GM23248 (cell line): ENCODE data around the gene SSNA1. TPM values are rescaled to one million over a fixed set of nuclear protein-coding genes. Genes with fewer than 3 reads are reported as not detected.

Source experiments
- DNase-seq: peaks from one replicate; pipeline ENCODE4 v3.0.0-alpha.2; 2015
- H2AFZ ChIP-seq: fragments of 200-600 bp; sonication (generic); 2 replicates; pipeline ENCODE4 v1.6.1; 2016; ENCODE audit warnings: antibody characterized with exemption
- H3F3A ChIP-seq: fragments of 200-600 bp; sonication (generic); 2 replicates; pipeline ENCODE4 v1.6.1; 2016; ENCODE audit warnings: mild to moderate bottlenecking, antibody characterized with exemption, mixed run types; ENCODE audit not compliant: insufficient read depth
- H3K27ac ChIP-seq: fragments of 200-600 bp; sonication (generic); 2 replicates; pipeline ENCODE4 v1.5.1; 2016; ENCODE audit warnings: mild to moderate bottlenecking
- H3K27me3 ChIP-seq: fragments of 200-600 bp; sonication (generic); replicated peaks from 2 replicates; pipeline ENCODE4 v1.6.1; 2016; ENCODE audit warnings: mild to moderate bottlenecking; ENCODE audit not compliant: insufficient read depth
- H3K36me3 ChIP-seq: fragments of 200-600 bp; sonication (generic); 2 replicates; pipeline ENCODE4 v1.6.1; 2016; ENCODE audit warnings: low read depth, mild to moderate bottlenecking
- H3K4me1 ChIP-seq: fragments of 200-600 bp; sonication (generic); 2 replicates; pipeline ENCODE4 v1.6.1; 2016; ENCODE audit warnings: mild to moderate bottlenecking; ENCODE audit not compliant: insufficient read depth
- H3K4me2 ChIP-seq: fragments of 200-600 bp; sonication (generic); one replicate; pipeline ENCODE4 v1.6.1; 2016; ENCODE audit warnings: mild to moderate bottlenecking; ENCODE audit not compliant: unreplicated experiment
- H3K4me3 ChIP-seq: fragments of 200-600 bp; sonication (generic); 2 replicates; pipeline ENCODE4 v1.5.1; 2016; ENCODE audit warnings: mild to moderate bottlenecking
- H3K79me2 ChIP-seq: fragments of 200-600 bp; sonication (generic); 2 replicates; pipeline ENCODE4 v1.6.1; 2016; ENCODE audit warnings: mild to moderate bottlenecking; ENCODE audit not compliant: insufficient read depth
- H3K9ac ChIP-seq: fragments of 200-600 bp; sonication (generic); 2 replicates; pipeline ENCODE4 v1.6.1; 2016; ENCODE audit warnings: mild to moderate bottlenecking
- H3K9me2 ChIP-seq: fragments of 200-600 bp; sonication (generic); 2 replicates; pipeline ENCODE4 v1.6.1; 2016; ENCODE audit warnings: mixed run types, mild to moderate bottlenecking, moderate library complexity; ENCODE audit not compliant: insufficient read depth
- H3K9me3 ChIP-seq: fragments of 200-600 bp; sonication (generic); one replicate; pipeline ENCODE4 v1.6.1; 2017; ENCODE audit warnings: low read depth
- H4K20me1 ChIP-seq: fragments of 200-600 bp; sonication (generic); 2 replicates; pipeline ENCODE4 v1.6.0; 2016; ENCODE audit not compliant: insufficient read depth
- EZH2 ChIP-seq: fragments of 200-600 bp; sonication (generic); IDR thresholded peaks from 2 replicates; pipeline ENCODE4 v1.6.1; 2018; ENCODE audit warnings: antibody characterized with exemption, mild to moderate bottlenecking; ENCODE audit not compliant: insufficient read depth, poor library complexity, severe bottlenecking
- EZH2phosphoT487 ChIP-seq: fragments of 200-600 bp; sonication (generic); IDR thresholded peaks from 2 replicates; pipeline ENCODE4 v1.6.1; 2018; ENCODE audit warnings: antibody characterized with exemption, moderate library complexity, mild to moderate bottlenecking, low read depth; ENCODE audit not compliant: insufficient read depth
- WGBS, 2 experiments: methylation state at CpG; one replicate each; pipeline ENCODE4 v1.1.6; 2015 to 2017; ENCODE audit warnings: low lambda C conversion rate in 2 of 2, low coverage in 1 of 2; ENCODE audit errors: missing lambda C conversion rate in 2 of 2; 5-methylcytosine and 5-hydroxymethylcytosine counted together
- in situ Hi-C: fragments of 300-500 bp; cut with MboI; formaldehyde crosslinking; loops from 2 replicates; pipeline ENCODE4 v1.15.0; 2020
- polyA plus RNA-seq: library from polyadenylated mRNA; unstranded; fragments of >200 nt; fragmentation: Nextera tagmentation; extraction: Ambion mirVana; gene quantifications from 2 replicates; pipeline ENCODE4 v1.2.1, GENCODE V29; 2016
- total RNA-seq: library from RNA; depleted of rRNA; stranded (reverse); fragments of >200 nt; shearing (Covaris generic); gene quantifications from 2 replicates; pipeline ENCODE4 v1.2.3, GENCODE V29; 2014

The SSNA1 gene
- total and polyA plus RNA-seq, 2 experiments from 2014 or later, result 93.1 to 105 TPM

DNA sequence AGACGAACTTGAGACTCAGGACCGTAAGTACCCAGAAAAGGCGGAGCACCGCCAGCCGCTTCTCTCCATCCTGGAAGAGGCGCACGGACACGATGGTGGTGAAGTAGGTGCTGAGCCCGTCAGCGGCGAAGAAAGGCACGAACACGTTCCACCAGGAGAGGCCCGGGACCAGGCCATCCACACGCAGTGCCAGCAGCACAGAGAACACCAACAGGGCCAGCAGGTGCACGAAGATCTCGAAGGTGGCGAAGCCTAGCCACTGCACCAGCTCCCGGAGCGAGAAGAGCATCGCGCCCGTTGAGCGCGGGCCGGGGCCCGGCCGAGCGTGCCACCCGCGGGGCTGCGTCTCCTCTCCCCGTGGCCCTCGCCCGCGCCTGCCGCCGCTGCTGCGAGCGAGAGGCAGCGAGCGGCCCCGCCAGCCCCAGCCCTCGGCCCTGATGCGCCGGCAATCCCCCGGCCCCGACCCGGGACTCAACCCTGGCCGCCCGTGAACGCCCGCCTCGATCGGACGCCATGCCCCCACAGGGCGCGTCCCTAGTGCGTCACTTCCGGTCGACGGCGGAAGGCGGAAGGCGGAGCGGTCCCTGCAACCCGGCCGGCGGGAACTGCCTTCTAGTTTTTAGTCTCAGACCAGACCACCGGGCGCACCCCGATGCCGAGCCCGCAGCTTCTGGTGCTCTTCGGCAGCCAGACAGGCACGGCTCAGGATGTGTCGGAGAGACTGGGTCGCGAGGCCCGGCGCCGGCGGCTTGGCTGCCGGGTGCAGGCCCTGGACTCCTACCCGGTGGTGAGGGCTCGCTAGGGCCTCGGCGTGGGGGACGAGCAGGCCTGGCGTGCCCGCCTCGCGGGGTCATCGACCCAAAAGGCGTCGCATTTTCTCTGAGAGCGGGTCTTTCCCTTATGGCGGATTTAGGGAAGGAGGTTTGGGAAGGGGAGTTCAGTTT is 16.9 kb downstream of the SSNA1 start, which contains the start of the genes NDOR1 and TMEM203:
Gene NDOR1, plus strand, starts transcription at position 575 of the 944 bp plus-strand sequence. Its CDS starts 78 bp downstream, at position 653.
Gene TMEM203, minus strand, starts transcription at position 523 of the 944 bp plus-strand sequence. Its CDS starts 234 bp downstream, at position 289.
- no peaks in the 10 kb centered on the region for H3K9me3 ChIP-seq
- H3K27ac ChIP-seq, result peak within 1 kb of the TSS; percentile 44
- peak within 1 kb of the TSS; percentile 93 for H3K4me2 ChIP-seq
- no peaks in the 10 kb centered on the region for H3K36me3 ChIP-seq
- H3F3A ChIP-seq, result no peaks in the 10 kb centered on the region; the same call in 1 of the 2 replicates
- 0 to 2% methylated on average over 88 to 96 of the region's 98 CpGs for WGBS, 2 experiments
- H3K4me3 ChIP-seq, result peak within 1 kb of the TSS; percentile 89
- TF ChIP-seq EZH2phosphoT487 (no peak), EZH2 (no peak)
- H2AFZ ChIP-seq, result peak within 1 kb of the TSS; percentile 58
- peak; percentile 94 for DNase-seq
- peaks cover 63% of the 10 kb centered on the region for H3K79me2 ChIP-seq
- no peaks in the 10 kb centered on the region for H3K27me3 ChIP-seq
- peaks cover 17% of the 10 kb centered on the region for H3K4me1 ChIP-seq
- no peaks in the 10 kb centered on the region for H4K20me1 ChIP-seq
- H3K9ac ChIP-seq, result peak within 1 kb of the TSS; percentile 92
- in situ Hi-C loops, result no loop called here
- H3K9me2 ChIP-seq, result no peaks in the 10 kb centered on the region

GRCh38 chr9:137206602-137207001 is 18.1 kb downstream of the SSNA1 start:
- Histone ChIP-seq H4K20me1 (no peaks in the 10 kb centered on the region), H3K79me2 (peaks cover 57% of the 10 kb centered on the region), H2AFZ (no peak overlapping the region), H3K4me3 (peak overlapping the region; percentile 89), H3K4me2 (peak overlapping the region; percentile 93), H3K27me3 (no peaks in the 10 kb centered on the region), H3F3A (no peaks in the 10 kb centered on the region; the same call in 1 of the 2 replicates), H3K27ac (no peak overlapping the region), H3K9ac (peak overlapping the region; percentile 92), H3K36me3 (no peaks in the 10 kb centered on the region), H3K4me1 (peaks cover 14% of the 10 kb centered on the region), H3K9me2 (no peaks in the 10 kb centered on the region), H3K9me3 (no peaks in the 10 kb centered on the region)
- DNase-seq, result no peak
- TF ChIP-seq EZH2 (no peak), EZH2phosphoT487 (no peak)
- in situ Hi-C loops, result no loop called here
- WGBS, 2 experiments, result 88 to 93% methylated on average over 7 of the region's 7 CpGs

DNA sequence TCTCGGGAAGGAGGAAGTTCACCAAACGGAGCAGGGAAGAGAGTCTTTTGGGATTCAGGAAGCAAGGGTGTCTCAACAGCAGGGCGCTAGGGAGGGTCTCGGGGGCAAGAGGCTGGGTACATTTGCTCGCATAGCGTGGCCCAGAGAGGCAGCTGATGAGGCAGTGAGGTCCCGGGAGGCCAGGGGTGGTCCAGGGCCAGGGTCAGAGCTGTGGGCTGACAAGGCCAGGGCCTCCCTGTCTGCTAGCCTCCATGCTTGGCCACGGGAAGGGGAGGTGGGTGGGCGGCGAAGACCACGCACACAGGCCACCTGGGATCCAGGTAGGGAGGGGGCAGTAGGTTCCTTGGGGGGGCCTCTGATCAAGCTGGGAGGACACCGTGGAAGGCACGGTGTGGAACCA is 23.1 kb downstream of the SSNA1 start:
- no peak for DNase-seq
- Histone ChIP-seq H3K79me2 (peaks cover 10% of the 10 kb centered on the region), H3K4me2 (no peak overlapping the region), H3K27ac (no peak overlapping the region), H3K4me3 (no peak overlapping the region), H3K27me3 (no peaks in the 10 kb centered on the region), H2AFZ (no peak overlapping the region), H3F3A (no peaks in the 10 kb centered on the region), H4K20me1 (no peaks in the 10 kb centered on the region), H3K9me3 (no peaks in the 10 kb centered on the region), H3K9me2 (no peaks in the 10 kb centered on the region), H3K9ac (no peak overlapping the region), H3K4me1 (peaks cover 2% of the 10 kb centered on the region), H3K36me3 (no peaks in the 10 kb centered on the region)
- in situ Hi-C loops, result loop anchor here (10.0 kb wide), 1 partner anchor 87 kb away; no protein-coding TSS in a partner anchor
- TF ChIP-seq EZH2phosphoT487 (no peak), EZH2 (no peak)
- 79 to 84% methylated on average over 11 to 13 of the region's 13 CpGs for WGBS, 2 experiments

- Histone ChIP-seq H3K9me2 (no peaks in the 10 kb centered on the region), H3K4me3 (no peak overlapping the region), H3K4me2 (no peak overlapping the region), H4K20me1 (no peaks in the 10 kb centered on the region), H3K4me1 (peaks cover 8% of the 10 kb centered on the region; the same call in 1 of the 2 replicates), H3K27ac (no peak overlapping the region), H3K79me2 (peaks cover under 1% of the 10 kb centered on the region; the same call in 1 of the 2 replicates), H3F3A (no peaks in the 10 kb centered on the region), H3K36me3 (no peaks in the 10 kb centered on the region), H3K9ac (no peak overlapping the region), H3K9me3 (no peaks in the 10 kb centered on the region), H2AFZ (no peak overlapping the region), H3K27me3 (no peaks in the 10 kb centered on the region)
- 85 to 87% methylated on average over 20 to 21 of the region's 21 CpGs for WGBS, 2 experiments
- DNase-seq, result no peak
- TF ChIP-seq EZH2phosphoT487 (no peak), EZH2 (no peak)
- in situ Hi-C loops, result loop anchor here (10.0 kb wide), 1 partner anchor 88 kb away; no protein-coding TSS in a partner anchor
These were observed 24.0 kb downstream of the SSNA1 start for GRCh38 chr9:137212520-137212919.
